ENCODE measurements around the gene RPRD1A.

DNA sequence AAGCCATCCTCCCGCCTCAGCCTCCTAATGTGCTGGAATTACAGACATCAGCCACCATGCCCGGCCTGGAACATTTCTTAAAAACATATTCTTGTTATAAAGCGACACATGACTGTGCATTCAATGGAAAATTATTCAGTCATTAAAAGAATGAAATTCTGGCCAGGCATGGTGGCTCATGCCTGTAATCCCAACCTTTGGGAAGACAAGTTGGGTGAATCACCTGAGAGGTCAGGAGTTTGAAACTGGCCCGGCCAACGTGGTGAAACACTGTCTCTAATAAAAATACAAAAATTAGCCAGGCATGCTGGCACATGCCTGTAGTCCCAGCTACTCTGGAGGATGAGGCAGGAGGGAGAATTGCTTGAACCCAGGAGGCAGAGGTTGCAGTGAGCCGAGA is 21.6 kb upstream of the RPRD1A start:
- TF ChIP-seq POLR2AphosphoS5 (IDR thresholded peaks at IDR 0.05; ENCODE audit: borderline replicate concordance, low read depth, low read length) (no peak), EZH2 (IDR thresholded peaks at IDR 0.05) (no peak)

Data from SK-N-MC (cell line).